Choroid plexus epithelial cell (primary cell): Measurements from ENCODE around the gene GPBP1.

Experiments used
- DNase-seq: peaks from one replicate; pipeline ENCODE4 v3.0.0-alpha.2; 2010; ENCODE audit warnings: low read depth
- H3K4me3 ChIP-seq: 2 replicates; pipeline ENCODE4 v1.5.1; 2011; ENCODE audit warnings: low read depth, mild to moderate bottlenecking, control low read depth, low read length, moderate library complexity
- TF ChIP-seq, protein P1 (sequence below): conservative IDR thresholded peaks from 2 replicates; pipeline ENCODE4 v1.5.1; 2011; ENCODE audit warnings: low read depth, mild to moderate bottlenecking, control low read depth, inconsistent platforms, low read length, moderate library complexity

Gene GPBP1

DNA sequence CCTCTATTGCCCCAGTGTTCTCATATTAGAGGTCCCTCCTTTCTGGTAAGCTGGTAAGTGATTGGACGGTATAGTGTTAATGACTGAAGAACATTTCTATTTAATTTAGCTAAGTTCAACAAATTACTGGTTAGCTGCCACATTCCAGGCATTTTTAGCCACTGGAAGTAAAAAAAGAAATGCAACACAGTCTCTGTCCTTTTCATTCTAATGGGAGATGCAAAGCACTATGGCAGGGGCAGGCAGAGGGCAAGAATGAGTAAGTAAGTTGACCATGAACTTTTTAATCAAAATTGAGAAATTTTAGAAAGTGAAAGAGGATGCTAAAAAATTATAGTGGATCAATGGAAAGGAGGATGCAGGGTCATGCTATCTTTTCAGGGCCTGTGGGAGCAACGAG lies 137.4 kb downstream of the GPBP1 start:
- no peak overlapping the region for H3K4me3 ChIP-seq
- peak; percentile 53 for DNase-seq
- TF ChIP-seq, protein P1, sequence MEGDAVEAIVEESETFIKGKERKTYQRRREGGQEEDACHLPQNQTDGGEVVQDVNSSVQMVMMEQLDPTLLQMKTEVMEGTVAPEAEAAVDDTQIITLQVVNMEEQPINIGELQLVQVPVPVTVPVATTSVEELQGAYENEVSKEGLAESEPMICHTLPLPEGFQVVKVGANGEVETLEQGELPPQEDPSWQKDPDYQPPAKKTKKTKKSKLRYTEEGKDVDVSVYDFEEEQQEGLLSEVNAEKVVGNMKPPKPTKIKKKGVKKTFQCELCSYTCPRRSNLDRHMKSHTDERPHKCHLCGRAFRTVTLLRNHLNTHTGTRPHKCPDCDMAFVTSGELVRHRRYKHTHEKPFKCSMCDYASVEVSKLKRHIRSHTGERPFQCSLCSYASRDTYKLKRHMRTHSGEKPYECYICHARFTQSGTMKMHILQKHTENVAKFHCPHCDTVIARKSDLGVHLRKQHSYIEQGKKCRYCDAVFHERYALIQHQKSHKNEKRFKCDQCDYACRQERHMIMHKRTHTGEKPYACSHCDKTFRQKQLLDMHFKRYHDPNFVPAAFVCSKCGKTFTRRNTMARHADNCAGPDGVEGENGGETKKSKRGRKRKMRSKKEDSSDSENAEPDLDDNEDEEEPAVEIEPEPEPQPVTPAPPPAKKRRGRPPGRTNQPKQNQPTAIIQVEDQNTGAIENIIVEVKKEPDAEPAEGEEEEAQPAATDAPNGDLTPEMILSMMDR, result no peak

DNA sequence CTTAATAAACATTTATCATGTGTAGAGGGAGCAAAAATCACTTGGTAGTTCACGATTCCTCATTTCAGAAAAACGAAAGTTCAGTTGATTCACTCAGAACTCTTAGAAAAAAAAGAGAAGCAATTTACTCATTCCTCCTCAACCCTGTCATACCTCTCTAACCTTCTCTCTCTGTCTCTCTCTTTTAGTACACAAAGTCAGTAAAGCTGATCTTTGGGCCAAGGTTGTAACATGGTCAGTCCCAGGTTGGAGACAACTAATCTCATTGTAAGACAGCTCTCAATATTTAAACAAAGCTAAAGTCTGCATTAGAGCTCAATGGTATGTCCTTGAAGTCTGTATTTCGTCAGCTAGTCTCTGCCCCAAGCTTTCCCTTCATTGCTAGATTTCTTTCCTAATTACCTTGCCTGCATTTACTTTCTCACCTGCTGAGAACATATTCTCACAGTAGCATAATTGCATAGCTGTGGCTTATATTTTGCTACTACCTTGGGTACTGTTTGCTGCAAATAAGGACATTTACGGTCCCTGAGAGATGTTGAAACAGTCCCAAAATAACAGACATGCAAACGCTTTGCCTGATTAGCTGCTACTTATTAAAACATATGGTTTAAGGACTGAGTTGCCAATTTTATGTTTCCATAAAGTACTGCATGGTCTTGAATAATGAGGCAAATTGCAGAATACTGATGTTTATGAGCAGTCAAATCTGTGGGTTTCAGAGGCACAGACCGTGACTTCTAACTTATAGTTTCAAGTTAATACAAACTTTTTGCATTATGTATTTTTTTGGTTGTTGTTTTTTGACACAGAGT lies 138.3 kb downstream of the GPBP1 start:
- TF ChIP-seq, protein P1, result no peak
- no peak overlapping the region for H3K4me3 ChIP-seq
- DNase-seq, result no peak

DNA sequence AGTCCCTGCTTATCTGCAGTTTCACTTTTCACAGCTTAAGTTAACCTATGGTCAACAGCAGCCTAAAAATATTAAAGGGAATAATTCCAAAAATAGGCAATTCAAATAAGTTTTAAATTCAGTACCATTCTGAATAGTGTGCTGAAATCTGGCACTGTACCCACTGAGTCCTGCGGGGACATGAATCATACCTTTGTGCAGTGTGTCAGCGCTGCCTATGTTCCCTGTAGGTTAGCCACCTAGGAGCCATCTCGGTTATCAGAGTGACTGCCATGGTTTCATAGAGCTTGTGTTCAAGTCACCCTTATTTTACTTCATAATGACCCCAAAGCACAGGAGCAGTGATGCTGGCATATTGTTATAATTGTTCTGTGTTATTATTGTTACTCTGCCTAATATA lies 139.9 kb downstream of the GPBP1 start:
- DNase-seq, result no peak

More for the DNA sequence above, 139.9 kb downstream of the GPBP1 start:
- TF ChIP-seq, protein P1, result no peak
- H3K4me3 ChIP-seq, result no peak overlapping the region
